Activated T-cell treated with anti-CD3 and anti-CD28 coated beads, Interleukin-2, amount 50 U/mL, for 1 hour (primary cell): Measurements from ENCODE around the gene CDKAL1.

Experiments
- DNase-seq: peaks from one replicate; pipeline ENCODE4 v3.0.0-alpha.2; 2020

CDKAL1 gene

GRCh38 chr6:20850686-20851416 is 316.6 kb downstream of the CDKAL1 start:
- no peak for DNase-seq

- DNase-seq, result no peak
These were observed 317.5 kb downstream of the CDKAL1 start for GRCh38 chr6:20851795-20852194.

GRCh38 chr6:20853828-20854227 is 319.6 kb downstream of the CDKAL1 start:
- no peak for DNase-seq

GRCh38 chr6:20856681-20857288 is 322.5 kb downstream of the CDKAL1 start:
- DNase-seq, result no peak

GRCh38 chr6:20861481-20861880 is 327.2 kb downstream of the CDKAL1 start:
- no peak for DNase-seq

GRCh38 chr6:20866036-20866435 is 331.8 kb downstream of the CDKAL1 start:
- DNase-seq, result no peak

GRCh38 chr6:20866935-20867703 is 332.9 kb downstream of the CDKAL1 start:
- no peak for DNase-seq

- no peak for DNase-seq
These were observed 334.3 kb downstream of the CDKAL1 start for GRCh38 chr6:20868397-20869096.

GRCh38 chr6:20870021-20870420 is 335.8 kb downstream of the CDKAL1 start:
- no peak for DNase-seq

- DNase-seq, result no peak
These were observed 336.2 kb downstream of the CDKAL1 start for GRCh38 chr6:20870493-20870892.

- DNase-seq, result no peak
These were observed 339.4 kb downstream of the CDKAL1 start for GRCh38 chr6:20873425-20874190.

GRCh38 chr6:20875369-20875963 is 341.2 kb downstream of the CDKAL1 start:
- DNase-seq, result no peak

- DNase-seq, result no peak
These were observed 341.8 kb downstream of the CDKAL1 start for GRCh38 chr6:20876036-20876435.

- DNase-seq, result no peak
These were observed 342.3 kb downstream of the CDKAL1 start for GRCh38 chr6:20876561-20876960.

GRCh38 chr6:20877008-20877937 is 343.0 kb downstream of the CDKAL1 start:
- DNase-seq, result no peak

- DNase-seq, result no peak
These were observed 344.9 kb downstream of the CDKAL1 start for GRCh38 chr6:20879121-20879520.

- no peak for DNase-seq
These were observed 345.3 kb downstream of the CDKAL1 start for GRCh38 chr6:20879526-20879925.

GRCh38 chr6:20881365-20881764 is 347.1 kb downstream of the CDKAL1 start:
- DNase-seq, result no peak

GRCh38 chr6:20882014-20882413 is 347.8 kb downstream of the CDKAL1 start:
- no peak for DNase-seq

GRCh38 chr6:20885076-20885475 is 350.8 kb downstream of the CDKAL1 start:
- no peak for DNase-seq

GRCh38 chr6:20891161-20891560 is 356.9 kb downstream of the CDKAL1 start:
- no peak for DNase-seq
